GM21360 (cell line): ENCODE data around the gene ERBB3.

Experiments used
- ATAC-seq: cut with Tn5 transposase; IDR thresholded peaks from one replicate; pipeline ENCODE4 v1.9.1; 2021; ENCODE audit warnings: mild to moderate bottlenecking, moderate library complexity; ENCODE audit not compliant: unreplicated experiment

The ERBB3 gene

DNA sequence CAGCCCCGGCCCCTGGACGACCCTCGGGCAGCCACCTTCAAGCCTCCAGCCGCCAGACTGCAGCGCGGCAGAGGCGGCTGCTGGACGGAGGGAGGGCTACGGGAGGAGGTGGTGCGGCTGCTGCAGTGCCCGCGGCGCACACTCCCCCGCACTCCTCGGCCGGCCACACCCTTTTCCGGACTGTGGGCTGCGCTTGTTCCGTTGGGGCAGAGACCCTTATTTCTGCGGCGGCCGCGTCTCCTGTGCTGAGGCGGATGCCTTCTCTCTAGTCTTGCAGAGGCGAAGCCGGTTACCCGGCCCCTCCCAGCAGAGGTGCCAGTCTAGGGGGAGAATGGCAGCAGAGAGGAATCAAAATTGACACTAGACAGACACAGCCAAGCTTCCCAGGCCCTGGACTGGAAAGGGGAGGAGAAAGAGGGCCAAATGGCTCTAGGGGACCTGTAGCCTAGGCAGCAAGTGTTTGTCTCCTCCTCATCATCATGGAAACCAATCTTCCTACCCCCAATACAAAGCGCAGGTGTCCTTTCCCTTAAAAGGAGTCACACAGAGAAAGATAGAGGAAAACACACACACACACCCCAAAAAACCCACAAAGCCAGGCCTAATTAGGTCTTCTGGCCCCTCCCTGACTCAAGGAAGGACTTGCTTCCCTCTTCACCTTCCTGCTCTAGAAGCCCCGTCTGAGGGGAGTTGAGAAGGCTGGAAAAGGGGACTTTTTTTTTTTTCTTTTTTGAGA is 49.4 kb downstream of the ERBB3 start:
- no peak for ATAC-seq

- ATAC-seq: no peak
Measured at GRCh38 chr12:56129942-56130495, 50.1 kb downstream of the ERBB3 start.

GRCh38 chr12:56130876-56131275 is 50.9 kb downstream of the ERBB3 start:
- ATAC-seq: no peak

DNA sequence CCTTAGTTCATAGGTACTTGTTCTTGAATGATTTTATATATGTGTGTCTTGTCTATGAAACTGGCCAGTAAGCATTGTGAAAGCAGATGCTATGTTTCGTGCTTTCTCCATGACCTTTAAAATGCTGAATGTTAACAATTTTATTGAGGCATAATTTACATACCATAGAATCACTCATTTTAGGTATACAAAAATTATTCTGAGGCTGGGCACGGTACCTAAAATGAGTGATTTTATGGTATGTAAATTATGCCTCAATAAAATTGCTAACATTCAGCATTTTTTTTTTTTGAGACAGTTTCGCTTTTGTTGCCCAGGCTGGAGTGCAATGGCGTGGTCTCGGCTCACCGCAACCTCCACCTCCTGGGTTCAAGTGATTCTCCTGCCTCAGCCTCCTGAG is 54.9 kb downstream of the ERBB3 start:
- ATAC-seq: no peak

DNA sequence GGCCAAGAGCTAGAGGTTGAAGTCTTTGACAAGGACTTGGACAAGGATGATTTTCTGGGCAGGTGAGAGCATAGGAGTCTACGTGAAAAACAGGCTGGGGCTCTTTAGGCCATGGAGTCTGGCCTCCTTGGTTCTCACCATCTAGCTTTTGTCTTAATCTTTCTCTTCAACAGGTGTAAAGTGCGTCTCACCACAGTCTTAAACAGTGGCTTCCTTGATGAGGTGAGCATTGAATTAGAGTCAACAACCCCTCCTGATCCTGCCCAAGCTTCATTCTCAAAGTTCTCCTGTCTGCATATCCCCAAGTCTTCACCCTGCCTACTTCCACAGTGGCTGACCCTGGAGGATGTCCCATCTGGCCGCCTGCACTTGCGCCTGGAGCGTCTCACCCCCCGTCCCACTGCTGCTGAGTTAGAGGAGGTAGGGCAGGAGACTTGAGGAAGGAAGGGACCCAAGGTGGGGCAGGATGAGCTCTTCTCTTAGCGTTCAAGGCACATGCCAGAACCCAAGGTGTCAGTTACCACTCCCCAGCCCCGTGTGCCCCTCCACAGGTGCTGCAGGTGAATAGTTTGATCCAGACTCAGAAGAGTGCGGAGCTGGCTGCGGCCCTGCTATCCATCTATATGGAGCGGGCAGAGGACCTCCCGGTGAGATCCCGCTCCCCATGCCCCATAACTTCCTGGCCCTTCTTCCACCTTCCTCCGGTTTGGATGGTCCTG is 58.0 kb downstream of the ERBB3 start:
- ATAC-seq: no peak

DNA sequence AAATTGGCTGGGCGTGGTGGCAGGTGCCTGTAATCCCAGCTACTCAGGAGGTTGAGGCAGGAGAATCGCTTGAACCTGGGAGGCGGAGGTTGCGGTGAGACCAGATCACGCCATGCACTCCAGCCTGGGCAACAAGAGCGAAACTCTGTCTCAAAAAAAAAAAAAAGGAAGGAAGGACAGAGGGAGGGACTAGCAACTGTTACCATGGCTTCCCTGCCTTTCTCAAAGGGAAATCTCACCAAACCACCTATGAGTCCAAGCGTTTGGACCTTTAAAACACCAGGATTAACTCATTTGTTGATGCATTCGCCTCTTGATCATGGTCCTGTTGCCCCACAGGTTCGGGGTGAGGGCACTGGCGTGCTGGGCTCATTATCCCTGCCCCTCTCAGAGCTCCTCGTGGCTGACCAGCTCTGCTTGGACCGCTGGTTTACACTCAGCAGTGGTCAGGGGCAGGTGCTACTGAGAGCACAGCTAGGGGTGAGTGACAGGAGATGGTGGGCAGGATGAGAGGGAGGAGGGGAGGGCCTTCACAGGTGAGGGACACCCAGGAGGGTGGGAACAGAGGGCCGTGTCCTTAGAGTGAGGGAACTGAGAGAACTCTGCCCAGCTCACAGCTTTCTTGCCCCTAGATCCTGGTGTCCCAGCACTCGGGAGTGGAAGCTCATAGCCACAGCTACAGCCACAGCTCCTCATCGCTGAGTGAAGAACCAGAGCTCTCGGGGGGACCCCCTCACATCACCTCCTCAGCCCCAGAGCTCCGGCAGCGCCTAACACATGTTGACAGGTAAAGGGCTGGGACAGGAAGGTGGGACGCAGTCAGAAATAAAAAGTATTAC is 62.2 kb downstream of the ERBB3 start:
- ATAC-seq: no peak

GRCh38 chr12:56143217-56143616 is 63.3 kb downstream of the ERBB3 start:
- ATAC-seq: no peak

DNA sequence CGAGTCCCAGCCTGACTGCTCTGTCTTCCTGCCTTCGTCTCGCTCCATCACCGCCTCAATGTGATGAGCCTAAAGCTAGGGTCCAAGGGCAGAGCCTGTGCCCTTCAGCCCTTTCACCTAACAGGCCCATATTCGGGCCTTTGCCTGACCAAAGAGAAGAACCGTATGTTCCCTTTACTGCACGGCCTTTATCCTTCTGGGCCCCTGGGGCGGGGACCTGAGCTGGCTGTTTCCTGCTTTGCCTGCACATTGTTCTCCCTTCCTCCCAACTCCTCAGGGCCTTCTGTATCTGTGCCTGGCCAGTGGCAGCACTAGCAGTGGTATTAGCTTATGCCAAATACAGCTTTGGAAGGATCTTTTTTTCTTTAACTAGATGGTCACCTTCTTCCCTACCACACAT is 63.9 kb downstream of the ERBB3 start:
- ATAC-seq: no peak

DNA sequence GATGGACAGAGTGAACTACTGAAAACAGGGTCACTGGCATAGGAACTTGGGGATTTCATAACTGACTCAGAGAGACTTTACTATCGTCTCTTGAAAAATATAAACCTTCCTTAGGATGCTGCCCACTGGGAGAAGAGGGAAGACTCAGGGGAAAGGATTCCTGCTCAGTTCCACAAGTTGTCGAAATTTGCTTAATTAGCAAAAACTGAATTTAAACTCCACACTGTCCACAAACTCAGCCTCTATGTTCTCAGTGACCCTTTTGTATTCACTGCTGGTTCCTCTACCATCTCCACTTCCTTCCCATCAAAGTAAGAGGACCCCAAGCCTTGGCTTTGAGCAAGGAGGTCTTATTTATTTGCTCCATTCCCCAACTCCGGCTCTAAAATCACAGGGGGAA is 65.3 kb downstream of the ERBB3 start:
- no peak for ATAC-seq

- no peak for ATAC-seq
Measured at GRCh38 chr12:56146492-56147460, 66.8 kb downstream of the ERBB3 start.

DNA sequence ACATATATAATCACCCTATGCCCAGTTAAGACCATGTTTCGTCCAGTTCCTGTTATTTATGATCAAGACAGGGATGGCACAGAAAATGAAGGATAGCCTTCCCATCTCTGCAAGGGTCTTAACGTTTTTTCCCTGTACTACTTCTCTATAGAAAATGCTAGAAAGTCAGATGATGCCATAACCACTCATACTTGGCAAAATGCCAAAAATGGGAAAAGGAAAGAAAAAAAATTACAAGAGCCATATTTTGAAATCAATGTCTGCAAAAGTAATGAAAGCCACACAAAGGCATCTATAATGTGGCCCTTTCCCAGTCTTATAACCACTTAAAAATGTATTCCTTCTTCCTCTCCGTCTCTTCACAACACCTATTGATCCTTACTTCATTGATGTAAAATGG is 70.6 kb downstream of the ERBB3 start:
- no peak for ATAC-seq

DNA sequence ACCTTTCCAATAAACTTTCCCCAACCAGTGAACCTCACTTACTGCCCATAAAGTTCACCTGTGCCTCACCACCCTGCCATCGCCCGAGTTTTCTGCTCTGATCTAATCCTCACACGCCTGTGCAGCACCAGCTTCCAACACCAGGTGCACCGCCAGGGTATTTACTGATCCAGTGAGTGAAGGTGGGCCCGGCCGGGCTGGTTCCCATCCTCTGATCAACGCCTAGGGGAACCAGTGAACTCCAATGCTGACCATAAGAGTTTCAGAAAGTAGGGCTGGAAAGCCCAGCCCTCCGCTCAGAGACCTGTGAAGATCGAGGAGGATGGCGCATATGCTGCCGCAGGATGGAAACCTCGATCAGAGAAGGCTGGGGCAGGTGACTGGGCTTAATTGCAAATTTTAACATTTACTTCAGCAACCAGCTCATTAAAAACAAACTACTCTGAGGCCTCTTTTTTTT is 71.7 kb downstream of the ERBB3 start:
- peak; percentile 24 for ATAC-seq

DNA sequence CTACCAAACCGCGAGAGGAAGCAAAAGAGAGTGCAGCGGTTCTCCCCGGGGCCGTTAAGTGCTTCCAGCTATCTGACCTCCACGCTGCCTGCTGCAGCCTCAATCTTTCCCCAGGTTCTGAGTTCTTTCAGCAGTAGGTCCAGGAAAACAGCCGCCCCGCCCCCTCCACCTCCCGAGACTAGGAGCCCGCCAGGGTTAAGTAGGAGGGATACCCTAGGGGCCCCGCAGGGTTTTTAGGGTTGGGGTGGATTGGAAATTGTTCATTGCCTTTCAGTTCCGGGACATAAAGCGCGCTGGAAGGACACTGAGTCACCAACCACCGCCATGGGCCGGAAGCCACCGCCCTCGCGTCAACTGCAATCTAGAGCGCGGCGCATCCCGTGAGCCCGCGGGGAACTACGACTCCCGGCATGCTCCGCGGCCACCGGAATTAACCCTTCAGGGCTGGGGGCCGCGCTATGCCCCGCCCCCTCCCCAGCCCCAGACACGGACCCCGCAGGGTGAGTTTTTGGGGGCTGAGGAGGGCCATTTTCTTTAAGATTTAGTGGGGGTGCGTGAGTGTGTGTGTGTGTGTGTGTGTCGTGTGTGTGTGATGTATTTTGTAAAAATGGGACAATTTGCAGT is 72.3 kb downstream of the ERBB3 start, which contains the start of gene MYL6B:
MYL6B (plus strand) TSS at position 456 of the 624 bp plus-strand sequence. CDS start 1,332 bp downstream, outside the sequence.
- ATAC-seq: peak; percentile 82
